Activated T-helper 9 cell treated with anti-CD3 and anti-CD28 coated beads, Interleukin-2, amount 50 U/mL, for 16 hours (primary cell): ENCODE measurements around the gene COL5A1.

ENCODE experiments used
- DNase-seq: peaks from one replicate; pipeline ENCODE4 v3.0.0-alpha.2; 2020; ENCODE audit warnings: low read depth

The COL5A1 gene

GRCh38 chr9:134818591-134818990 lies 177.0 kb downstream of the COL5A1 start:
- DNase-seq: no peak

- DNase-seq: no peak
These were observed 179.3 kb downstream of the COL5A1 start for GRCh38 chr9:134820901-134821300.

GRCh38 chr9:134822541-134822940 lies 180.9 kb downstream of the COL5A1 start:
- DNase-seq: no peak

GRCh38 chr9:134823623-134824022 lies 182.0 kb downstream of the COL5A1 start:
- DNase-seq: no peak

- DNase-seq: no peak
These were observed 183.0 kb downstream of the COL5A1 start for GRCh38 chr9:134824583-134824982.

GRCh38 chr9:134825025-134825424 lies 183.4 kb downstream of the COL5A1 start:
- no peak for DNase-seq

- no peak for DNase-seq
These were observed 185.0 kb downstream of the COL5A1 start for GRCh38 chr9:134826336-134827285.

GRCh38 chr9:134827559-134827958 lies 186.0 kb downstream of the COL5A1 start:
- no peak for DNase-seq

- DNase-seq: no peak
These were observed 186.4 kb downstream of the COL5A1 start for GRCh38 chr9:134827993-134828392.

- DNase-seq: no peak
These were observed 187.3 kb downstream of the COL5A1 start for GRCh38 chr9:134828892-134829291.

GRCh38 chr9:134829356-134829937 lies 187.8 kb downstream of the COL5A1 start:
- no peak for DNase-seq

- DNase-seq: no peak
These were observed 188.5 kb downstream of the COL5A1 start for GRCh38 chr9:134830126-134830525.

- DNase-seq: no peak
These were observed 189.5 kb downstream of the COL5A1 start for GRCh38 chr9:134830926-134831720.

- no peak for DNase-seq
These were observed 190.9 kb downstream of the COL5A1 start for GRCh38 chr9:134832471-134832870.

- no peak for DNase-seq
These were observed 191.8 kb downstream of the COL5A1 start for GRCh38 chr9:134833294-134833880.

GRCh38 chr9:134834217-134834956 lies 192.8 kb downstream of the COL5A1 start:
- no peak for DNase-seq

GRCh38 chr9:134834957-134835419 lies 193.4 kb downstream of the COL5A1 start:
- DNase-seq: no peak

- DNase-seq: no peak
These were observed 193.8 kb downstream of the COL5A1 start for GRCh38 chr9:134835448-134835847.

GRCh38 chr9:134835987-134836386 lies 194.4 kb downstream of the COL5A1 start:
- DNase-seq: no peak

GRCh38 chr9:134836406-134836970 lies 194.9 kb downstream of the COL5A1 start:
- DNase-seq: no peak

- no peak for DNase-seq
These were observed 195.9 kb downstream of the COL5A1 start for GRCh38 chr9:134837529-134837928.
